HG03378 (cell line): ENCODE data around the gene RYR2.
"Not testable (repeated sequence)": the region's sequence is repeated elsewhere in the genome, so short reads cannot be mapped to it uniquely, and the experiment has no call there.

Source experiments
- ATAC-seq: cut with Tn5 transposase; IDR thresholded peaks from one replicate; pipeline ENCODE4 v1.9.1; 2021; ENCODE audit warnings: mild to moderate bottlenecking, moderate library complexity; ENCODE audit not compliant: unreplicated experiment

Gene RYR2

DNA sequence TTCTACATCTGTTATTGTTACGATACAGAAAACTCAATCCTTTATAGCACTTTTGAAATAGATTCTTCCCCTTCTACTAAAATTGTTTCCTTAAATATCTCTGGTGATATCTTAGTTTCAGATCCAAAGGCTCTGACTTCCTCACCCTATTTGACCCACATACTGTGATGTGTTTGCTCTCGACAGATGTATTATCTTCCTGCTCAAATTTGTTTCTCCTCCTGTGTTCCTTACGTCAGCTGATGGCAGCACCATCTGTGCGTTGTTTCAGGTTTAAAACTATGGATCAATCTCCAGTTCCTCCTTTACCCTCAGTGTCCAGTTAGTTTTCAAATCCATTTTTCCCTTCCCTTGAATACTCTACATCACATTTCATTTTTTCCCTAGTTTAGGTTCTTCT is 274.4 kb downstream of the RYR2 start:
- ATAC-seq: no peak

DNA sequence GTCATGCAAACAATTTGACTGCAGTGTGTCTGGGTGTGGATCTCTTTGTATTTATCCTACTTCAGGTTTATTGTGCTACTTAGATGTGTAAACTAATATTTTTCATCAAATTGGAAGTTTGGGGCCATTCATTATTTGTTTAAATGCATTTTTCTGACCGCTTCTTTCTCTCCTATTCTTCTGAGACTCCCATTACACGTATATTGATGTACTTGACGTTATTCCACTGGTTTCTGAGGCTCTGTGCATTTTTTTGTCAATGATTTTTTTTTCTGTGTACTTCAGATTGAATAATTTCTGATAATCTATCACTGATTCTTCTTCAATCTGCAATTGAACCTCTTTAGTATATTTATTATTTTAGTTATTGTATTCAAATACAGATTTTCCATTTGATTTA is 276.8 kb downstream of the RYR2 start:
- no peak for ATAC-seq

DNA sequence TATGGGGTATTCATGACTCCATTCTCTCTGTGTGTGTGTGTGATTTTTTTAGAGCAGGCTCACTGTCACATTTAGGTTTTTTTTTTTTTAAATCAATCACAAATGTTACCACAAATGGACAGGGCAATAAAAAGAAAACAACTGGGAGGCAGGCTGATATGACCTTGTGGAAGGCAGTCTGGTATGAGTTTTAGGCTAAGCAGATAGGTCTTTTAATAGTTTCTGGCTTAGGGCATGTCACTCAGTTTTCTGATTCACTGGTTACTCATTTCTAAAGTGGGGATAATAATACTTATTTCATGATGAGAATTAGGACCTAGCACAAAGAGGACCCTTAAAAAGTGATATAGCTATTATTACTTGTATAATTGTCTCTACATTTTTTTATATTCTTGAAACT is 278.9 kb downstream of the RYR2 start:
- no peak for ATAC-seq

DNA sequence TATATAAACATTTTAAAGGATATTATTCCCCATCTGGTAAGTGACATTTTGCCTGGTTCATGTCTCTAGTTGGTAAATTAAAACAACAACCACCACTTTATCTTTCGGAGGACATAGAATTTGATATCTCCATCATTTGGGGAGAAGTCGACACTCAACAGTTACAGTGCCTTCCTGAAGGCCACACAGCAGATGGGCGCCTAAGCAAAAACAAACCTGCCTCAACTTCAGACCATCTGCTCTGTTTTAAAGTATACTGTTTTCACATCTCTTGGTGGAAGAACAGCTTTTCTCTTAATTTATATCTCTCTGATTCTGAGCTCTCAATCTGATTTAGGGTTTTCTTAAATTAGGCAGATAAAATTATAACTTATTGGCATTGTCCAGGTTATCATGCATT is 282.2 kb downstream of the RYR2 start:
- ATAC-seq: no peak

DNA sequence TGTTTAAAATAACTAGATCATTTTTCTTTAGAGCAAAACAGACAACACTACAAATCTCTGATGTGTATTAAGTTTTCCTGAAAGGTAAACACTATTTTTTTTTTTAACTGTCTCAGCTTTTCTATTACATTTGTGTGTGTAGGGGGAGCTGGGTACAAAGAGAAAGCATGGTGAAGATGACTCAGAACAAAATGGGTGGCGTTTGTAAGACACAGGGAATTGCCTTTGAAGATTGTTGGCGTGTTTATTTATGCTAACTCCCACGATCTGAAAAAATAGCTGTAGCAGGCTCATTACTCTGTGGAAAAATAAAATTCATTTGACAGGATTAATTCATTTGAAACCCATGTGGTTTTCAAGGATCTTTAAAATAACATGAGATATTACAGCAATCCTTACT is 285.1 kb downstream of the RYR2 start:
- ATAC-seq: no peak

DNA sequence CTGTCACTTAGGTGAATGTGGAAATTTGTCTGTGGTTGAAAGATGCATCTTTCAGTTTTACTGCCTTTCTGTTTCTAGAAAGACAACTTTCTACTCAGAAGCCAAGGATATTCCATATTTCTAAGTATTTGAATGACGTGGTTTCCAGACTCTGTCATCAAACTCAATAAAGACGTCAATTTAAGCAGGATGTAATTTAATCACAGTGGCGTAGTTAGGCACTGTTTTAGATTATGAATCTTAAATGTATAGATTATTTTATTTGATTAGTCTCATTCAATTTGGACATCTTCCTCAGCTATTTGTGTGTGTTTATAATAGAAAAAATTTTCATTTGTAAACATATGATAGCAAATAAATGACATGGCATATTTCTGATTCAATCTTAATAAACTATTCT is 298.9 kb downstream of the RYR2 start:
- no peak for ATAC-seq

DNA sequence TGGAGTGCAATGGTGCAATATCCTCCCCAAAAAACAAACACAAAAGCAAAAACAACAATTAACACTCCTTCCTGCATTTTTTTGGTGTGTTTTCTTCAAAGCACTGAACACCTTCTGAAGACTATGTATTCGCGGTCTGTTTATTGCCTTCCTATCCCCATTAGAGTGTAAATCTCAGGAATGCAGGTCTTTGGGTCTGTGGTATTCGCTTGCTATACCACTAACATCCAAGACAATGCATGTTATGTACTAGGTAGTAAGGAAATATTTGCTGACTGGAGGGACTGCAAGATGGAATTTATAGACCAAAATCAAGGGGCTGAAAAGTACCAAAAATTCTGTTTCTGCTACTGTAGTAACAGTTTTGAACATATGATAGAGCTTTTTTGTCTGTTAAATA is 299.4 kb downstream of the RYR2 start:
- no peak for ATAC-seq

DNA sequence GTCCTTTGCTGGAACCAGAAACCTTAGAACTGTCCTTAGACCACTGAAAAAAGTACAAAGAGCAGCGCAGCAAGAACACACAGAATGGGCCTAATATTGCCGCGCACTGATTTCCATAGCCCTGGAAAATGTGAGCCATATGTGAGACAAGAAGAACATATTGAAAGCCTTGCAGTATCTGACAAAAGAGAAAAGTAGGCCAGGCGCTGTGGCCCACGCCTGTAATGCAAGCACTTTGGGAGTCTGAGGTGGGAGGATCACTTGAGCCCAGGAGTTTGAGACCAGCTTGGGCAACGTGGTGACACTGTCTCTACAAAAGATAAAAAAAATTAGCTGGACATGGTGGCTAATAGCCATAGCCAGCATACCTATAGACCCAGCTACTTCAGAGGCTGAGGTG is 300.7 kb downstream of the RYR2 start:
- no peak for ATAC-seq

DNA sequence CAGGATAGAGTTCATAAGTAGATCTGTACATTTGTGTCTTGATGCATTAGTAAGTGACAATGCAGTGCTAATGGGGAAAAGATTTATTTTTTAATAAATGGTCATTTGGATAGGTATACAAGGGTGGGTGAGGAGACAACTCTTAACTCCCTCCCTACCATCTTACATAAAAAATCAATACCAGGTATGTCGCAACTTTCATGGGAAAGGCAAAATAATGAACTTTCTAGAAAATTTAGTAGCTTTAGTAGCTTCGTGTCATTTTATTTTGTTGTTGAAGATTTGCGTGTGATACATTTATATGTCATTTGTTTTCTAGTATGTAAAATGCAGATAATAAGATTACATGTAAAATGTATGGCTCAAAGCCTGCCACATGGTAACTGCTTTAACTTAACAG is 310.8 kb downstream of the RYR2 start:
- no peak for ATAC-seq

DNA sequence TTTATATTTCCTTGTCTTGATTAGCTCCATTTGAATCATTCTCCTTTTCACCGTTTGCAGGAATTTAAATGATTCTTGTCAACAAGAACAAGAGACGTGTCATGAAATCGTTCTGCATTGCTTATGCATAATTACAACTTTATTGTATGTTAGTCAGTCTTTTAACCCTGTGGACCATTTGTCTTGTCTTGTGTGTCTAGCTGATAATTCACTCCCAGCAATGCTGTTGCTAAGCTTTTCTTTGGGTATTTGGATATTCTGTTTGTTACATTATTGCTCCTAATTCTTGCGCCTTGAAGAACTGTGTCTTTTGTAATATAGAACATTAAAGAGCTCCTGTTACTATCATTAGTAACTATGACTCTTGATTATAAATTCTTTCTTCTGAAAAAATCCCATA is 311.9 kb downstream of the RYR2 start:
- ATAC-seq: no peak

DNA sequence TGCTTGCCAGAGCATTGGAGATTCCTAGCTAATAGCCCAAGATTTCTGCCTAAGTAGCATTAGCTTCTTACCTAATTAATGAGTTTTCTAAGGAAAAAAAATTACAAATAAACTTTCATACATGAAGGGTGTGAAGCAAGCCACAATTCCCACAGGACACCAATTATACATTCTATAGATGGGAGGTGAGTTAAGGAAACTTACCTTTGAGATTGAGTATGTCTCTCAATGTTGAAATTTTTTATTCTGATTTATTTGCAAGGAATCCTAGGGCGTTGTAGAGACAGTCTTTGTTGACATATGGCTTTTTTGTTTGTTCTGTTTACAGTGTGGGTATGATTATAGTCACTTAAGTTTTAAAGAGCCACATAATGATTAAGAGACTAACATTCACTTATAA is 313.0 kb downstream of the RYR2 start:
- no peak for ATAC-seq

DNA sequence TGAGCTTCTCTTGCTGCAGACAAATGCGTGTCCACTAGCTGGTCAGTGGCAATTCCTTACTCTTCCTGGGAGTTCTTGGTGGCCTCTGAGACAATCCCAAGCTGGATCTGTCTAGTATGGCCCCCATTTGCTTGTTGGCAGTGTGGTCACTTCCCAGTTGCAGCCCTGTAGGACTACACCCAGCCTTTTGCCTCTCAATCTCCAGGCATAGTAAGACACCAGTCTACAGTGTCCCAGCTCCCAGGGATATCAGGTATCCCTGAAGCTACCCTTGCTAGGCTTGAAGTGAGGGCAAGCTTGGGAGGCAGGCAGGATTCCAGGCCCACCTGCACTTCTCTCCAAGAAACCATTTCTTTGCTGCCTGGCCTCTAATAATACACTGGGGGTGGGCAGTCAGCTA is 316.6 kb downstream of the RYR2 start:
- ATAC-seq: no peak

DNA sequence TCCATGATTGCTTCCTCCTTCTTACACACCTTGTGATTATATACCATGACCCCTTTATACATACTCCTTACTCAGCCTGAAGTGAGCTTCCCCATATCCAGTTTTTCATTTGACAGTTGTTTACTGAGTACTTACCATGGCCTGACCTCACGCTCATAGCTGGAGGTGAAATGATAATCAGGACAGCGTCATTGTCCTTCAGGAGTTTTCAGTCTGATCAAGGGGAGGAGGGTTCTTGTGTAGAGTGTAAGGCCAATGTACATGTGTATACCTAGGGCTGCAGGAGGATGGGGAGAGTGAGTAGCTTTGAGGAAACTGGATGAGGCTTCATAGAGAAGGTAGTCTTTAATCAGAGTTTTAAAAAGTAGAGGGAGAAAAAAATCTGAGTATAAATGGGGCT is 325.8 kb downstream of the RYR2 start:
- no peak for ATAC-seq

DNA sequence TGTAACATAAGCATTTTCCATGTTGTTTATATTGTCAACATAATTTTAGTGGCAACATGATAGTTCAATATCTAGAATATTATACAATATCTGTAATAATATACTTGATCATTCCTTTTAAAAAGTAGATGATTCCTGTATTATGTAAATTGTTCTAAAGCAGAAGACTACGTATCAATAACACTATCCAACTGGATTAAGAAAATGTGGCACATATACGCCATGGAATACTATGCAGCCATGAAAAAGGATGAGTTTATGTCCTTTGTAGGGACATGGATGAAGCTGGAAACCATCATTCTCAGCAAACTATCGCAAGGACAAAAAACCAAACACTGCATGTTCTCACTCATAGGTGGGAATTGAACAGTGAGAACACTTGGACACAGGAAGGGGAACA is 329.5 kb downstream of the RYR2 start:
- not testable (repeated sequence) for ATAC-seq

DNA sequence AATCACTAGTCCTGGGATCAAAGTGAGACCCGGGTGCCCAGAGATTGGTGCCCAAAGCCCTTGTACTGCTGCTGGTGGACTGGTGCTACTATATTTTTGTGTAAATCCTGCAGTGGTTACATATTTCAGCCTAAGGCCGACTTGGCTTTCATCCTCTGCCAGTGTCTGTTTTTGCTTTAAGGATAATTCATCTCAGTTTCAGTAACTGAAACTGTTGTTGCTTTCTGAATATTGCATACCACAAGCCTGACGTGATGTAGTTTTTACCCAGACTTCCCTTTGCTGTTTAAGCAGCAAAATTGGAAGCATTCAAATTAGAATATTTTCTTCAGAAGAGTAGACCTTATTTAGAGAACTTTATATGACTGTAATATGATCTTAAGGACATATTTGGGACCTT is 341.8 kb downstream of the RYR2 start:
- ATAC-seq: no peak

DNA sequence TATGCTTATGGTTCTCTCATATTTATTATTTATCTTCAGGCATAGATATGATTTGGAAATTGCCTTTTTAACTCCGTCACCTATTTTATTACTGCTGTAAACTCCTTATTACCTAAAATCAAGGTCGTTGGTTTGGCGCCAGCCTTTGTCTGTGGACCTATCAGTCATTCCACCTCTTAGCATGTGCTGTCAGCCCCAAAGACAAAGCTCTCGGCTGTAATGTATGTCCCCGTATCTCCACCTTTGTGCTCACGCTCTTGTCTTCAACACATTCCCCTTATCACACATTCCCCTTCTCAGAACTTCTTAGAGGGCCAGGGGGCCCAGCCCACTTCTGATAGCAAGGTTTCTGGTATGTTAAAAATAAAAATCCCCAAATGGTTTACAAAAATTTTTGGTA is 342.2 kb downstream of the RYR2 start:
- no peak for ATAC-seq

DNA sequence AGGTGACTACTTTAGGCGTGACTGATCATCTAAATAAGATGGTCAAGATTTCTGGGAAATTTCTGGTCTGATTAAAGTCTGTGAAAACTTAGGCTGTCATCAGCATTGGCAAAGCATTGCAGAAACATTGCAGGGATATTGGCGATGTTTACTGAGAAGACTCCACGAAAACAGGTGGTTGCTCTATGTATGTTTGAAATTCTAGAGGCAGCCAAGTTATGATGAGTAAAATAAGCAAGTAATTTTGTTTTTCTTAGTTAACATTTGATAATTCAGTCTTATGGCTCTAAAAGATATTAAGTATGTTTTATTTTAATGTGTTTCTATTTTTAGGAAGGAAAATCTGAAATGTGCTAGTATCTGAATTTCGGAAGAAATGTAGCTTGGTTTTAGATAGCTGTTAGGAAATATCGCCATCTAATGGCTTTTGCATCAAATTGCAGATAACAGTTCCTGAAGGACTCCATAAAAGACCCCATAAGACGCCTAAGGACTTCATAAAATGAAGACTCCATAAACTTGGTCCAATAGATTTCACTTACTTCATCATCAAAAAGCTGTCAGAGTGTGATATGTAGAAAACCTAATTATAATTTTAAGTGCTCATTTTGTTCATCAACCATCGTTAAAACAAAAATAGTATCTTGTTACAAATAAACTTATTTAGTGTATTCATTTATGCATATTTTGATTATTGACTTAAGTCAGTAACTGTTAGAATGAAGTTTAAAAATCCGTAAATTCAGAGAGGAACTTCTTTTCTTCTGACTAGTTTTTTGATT is 344.6 kb downstream of the RYR2 start:
- peak; percentile 56 for ATAC-seq

DNA sequence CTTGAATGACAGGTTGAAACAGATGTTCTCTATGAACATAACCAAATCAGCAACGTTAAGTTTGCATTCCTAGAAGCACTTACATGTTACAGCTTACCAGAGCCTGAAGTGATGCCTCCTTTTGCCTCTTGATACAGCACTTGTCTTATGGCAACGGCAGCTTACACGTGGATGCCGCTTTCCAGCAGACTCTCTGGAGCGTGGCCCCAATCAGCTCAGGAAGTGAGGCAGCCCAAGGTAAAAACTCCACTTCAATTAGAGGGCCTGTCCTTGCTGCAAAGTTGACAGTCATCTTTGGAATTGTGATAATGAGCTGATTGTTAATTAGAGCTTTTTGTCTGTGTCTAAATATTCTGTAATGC is 345.1 kb downstream of the RYR2 start:
- ATAC-seq: no peak

DNA sequence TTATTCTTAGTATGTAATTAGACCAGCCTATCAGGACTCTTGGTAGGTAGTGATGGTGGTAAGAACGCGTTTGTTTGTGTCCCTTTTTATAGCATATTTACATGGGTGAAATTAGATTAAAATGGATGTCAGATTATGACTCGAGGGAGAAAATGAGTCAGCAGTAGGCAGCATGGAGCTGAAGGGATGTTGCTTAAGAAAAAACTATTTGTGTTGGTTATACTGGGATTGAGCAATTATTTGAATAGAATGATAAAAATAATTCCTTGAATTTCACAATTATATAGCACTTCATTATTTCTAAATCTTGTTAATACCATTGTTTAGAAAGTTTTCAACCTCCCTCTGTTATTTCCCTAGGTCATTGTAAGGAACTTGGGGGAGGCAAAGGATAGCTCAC is 348.8 kb downstream of the RYR2 start:
- ATAC-seq: no peak

DNA sequence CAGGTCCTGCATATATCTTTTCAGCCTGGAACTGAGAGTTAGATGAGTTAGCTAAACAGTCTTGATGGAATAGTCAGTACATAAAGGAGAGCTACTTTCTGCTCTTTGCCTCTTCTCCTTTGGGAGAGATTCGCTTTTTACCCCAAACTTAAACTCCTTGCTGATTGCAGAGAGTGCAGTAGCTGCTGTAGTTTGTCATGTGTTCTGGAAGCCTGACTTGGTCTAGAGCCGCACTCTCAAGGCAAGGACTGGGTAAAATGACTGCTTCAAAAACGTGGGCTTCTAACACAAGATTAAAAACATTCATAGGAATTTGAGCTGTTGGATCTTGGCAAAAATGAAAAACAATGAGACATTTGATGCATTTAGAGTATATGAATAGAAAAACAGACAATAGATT is 351.6 kb downstream of the RYR2 start:
- no peak for ATAC-seq

DNA sequence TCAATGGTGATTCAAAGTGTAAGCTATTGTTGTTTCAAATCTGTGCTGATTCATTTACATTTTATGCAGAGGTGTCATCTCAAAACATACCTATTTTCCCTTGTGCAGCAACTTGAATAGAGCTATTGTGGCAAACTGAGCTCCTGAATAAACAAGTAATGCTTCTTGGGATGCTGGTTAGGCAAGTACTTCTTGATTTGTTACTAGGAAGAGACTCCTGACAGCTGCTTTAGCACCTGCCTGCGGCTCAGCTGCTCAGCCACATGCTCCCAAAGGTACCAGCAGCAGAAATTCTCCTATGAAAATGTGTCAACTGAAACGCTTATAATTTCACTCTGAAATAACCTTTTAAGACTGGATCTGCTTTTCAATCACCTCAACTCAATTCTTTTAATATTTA is 352.3 kb downstream of the RYR2 start:
- no peak for ATAC-seq

DNA sequence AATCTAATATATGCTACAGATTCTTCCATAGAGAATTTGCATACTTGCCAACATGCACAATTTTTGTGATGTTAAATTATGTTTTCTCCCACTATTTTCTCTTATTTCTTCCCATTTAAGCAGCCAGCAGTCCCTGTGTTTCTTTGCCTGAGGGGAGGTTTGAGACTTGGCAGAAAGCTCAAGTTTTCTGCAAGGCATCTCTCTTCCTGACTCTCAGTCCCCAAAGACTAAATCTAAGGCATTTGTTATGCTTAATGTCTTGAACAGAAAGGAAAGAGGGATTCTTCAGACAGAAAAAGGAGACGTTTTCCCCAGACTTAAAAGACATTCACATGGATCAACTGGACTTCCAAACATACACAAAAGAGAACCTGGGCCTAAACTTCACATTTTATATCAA is 354.4 kb downstream of the RYR2 start:
- no peak for ATAC-seq

DNA sequence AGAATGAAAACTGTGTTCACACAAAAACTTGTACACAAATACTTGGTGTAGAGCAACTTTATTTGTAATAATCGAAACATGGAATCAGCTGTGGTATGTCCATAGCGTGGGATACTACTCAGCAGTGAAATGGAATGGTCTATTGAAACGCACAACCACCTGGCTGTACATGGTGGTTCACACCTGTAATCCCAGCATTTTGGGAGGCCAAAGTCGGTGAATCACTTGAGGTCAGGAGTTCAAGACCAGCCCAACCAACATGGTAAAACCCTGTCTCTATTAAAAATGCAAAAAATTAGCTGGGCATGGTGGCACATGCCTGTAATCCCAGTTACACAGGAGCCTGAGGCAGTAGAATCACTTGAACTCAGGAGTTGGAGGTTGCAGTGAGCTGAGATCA is 356.8 kb downstream of the RYR2 start:
- no peak for ATAC-seq
